Gastrocnemius medialis (tissue), 4 donors: ENCODE results near the gene ZSCAN10.

ENCODE experiments used
- POLR2A ChIP-seq, 2 donors: fragments of 450-650 bp; IDR thresholded peaks; one replicate each; pipeline ENCODE4 v1.6.1; 2017; ENCODE audit warnings: antibody characterized with exemption in 2 of 2, mild to moderate bottlenecking in 2 of 2, moderate library complexity in 2 of 2
- TF ChIP-seq, protein P1 (sequence below), 5 experiments: fragments of 450-650 bp in 3 of 5; fragments of 200-600 bp in 2 of 5; sonication (generic) in 2 of 5; IDR thresholded peaks in 4 of 5; conservative IDR thresholded peaks in 1 of 5; 1 replicate in 4 of 5; 2 replicates in 1 of 5; pipeline ENCODE4 v1.5.1; 2016 to 2019; ENCODE audit warnings: antibody characterized with exemption in 5 of 5, mild to moderate bottlenecking in 3 of 5, moderate library complexity in 3 of 5

DNA sequence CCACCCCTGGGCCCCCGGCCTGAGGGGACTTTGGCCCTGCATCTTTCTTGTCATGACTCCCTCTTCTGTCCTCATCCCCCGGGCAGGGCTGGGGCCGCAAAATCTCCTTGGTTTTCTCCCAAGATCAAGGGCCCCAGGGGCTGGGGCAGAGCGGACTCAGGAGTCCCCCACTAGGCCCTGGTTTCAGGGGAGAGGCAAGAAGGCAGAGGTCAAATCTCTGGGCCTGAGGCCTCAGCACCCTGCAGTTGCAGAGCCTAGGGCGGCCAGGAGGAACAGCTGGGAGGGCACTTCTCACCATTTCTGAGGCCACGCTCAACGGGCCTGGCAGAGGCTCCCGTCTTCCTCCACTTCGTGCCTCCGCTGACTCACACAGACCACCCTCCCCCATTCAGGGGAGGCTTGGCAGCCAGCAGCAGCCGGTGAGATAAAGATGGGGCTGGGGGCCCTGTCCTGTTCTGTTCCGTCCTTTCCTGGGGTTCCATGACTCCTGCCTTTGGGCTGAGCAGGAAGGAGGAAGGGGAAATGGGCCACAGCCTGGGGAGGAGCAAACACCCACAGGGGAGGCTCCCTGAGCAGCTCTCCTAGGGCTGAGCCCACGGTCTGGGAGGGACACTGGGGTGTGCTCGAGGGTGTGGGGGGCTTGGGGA is 12.4 kb downstream of the ZSCAN10 start:
- TF ChIP-seq POLR2A (IDR thresholded peaks at IDR 0.05): no peak
- TF ChIP-seq, protein P1, sequence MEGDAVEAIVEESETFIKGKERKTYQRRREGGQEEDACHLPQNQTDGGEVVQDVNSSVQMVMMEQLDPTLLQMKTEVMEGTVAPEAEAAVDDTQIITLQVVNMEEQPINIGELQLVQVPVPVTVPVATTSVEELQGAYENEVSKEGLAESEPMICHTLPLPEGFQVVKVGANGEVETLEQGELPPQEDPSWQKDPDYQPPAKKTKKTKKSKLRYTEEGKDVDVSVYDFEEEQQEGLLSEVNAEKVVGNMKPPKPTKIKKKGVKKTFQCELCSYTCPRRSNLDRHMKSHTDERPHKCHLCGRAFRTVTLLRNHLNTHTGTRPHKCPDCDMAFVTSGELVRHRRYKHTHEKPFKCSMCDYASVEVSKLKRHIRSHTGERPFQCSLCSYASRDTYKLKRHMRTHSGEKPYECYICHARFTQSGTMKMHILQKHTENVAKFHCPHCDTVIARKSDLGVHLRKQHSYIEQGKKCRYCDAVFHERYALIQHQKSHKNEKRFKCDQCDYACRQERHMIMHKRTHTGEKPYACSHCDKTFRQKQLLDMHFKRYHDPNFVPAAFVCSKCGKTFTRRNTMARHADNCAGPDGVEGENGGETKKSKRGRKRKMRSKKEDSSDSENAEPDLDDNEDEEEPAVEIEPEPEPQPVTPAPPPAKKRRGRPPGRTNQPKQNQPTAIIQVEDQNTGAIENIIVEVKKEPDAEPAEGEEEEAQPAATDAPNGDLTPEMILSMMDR (IDR thresholded peaks at IDR 0.05 in 4 of 5, conservative IDR thresholded peaks at IDR 0.05 in 1 of 5): no peak
